Progenitor cell of endocrine pancreas (in vitro differentiated cells): ENCODE data around the gene TRIM54. TPM values are rescaled to one million over a fixed set of nuclear protein-coding genes. Genes with fewer than 3 reads are reported as not detected.
A peak's percentile ranks its signal among the peaks of the same experiment; 100 is the strongest.

Experiments
- DNase-seq: peaks from one replicate; pipeline ENCODE4 v3.0.0; 2021; ENCODE audit warnings: low spot score; ENCODE audit not compliant: unreplicated experiment
- H3K27ac Mint-ChIP-seq: 2 replicates; pipeline ENCODE4 v1.8.0; 2021; ENCODE audit warnings: mild to moderate bottlenecking, moderate library complexity, mixed read lengths
- H3K27me3 Mint-ChIP-seq: 2 replicates; pipeline ENCODE4 v1.8.0; 2021; ENCODE audit warnings: mixed read lengths
- H3K36me3 Mint-ChIP-seq: 2 replicates; pipeline ENCODE4 v1.8.0; 2022; ENCODE audit warnings: mixed read lengths; ENCODE audit not compliant: insufficient read depth
- H3K4me1 Mint-ChIP-seq: 2 replicates; pipeline ENCODE4 v1.8.0; 2021; ENCODE audit warnings: low read depth, mixed read lengths
- H3K4me3 Mint-ChIP-seq: 2 replicates; pipeline ENCODE4 v1.8.0; 2021; ENCODE audit warnings: low read depth, mild to moderate bottlenecking, moderate library complexity, mixed read lengths
- H3K9me3 Mint-ChIP-seq: 2 replicates; pipeline ENCODE4 v1.8.0; 2021; ENCODE audit warnings: low read depth, mixed read lengths
- CTCF ChIP-seq: fragments of 200-600 bp; sonication (generic); IDR thresholded peaks from one replicate; pipeline ENCODE4 v1.5.0; 2021; ENCODE audit warnings: antibody characterized with exemption, mild to moderate bottlenecking; ENCODE audit not compliant: unreplicated experiment
- total RNA-seq: library from RNA; stranded (reverse); gene quantifications from 2 replicates; pipeline ENCODE4 v1.2.1, GENCODE V29; 2021

Gene TRIM54
- total RNA-seq, 1 donor from 2014 or later = not detected

GRCh38 chr2:27278010-27278409 lies 4.2 kb upstream of the TRIM54 start:
- H3K27ac Mint-ChIP-seq = no peak overlapping the region
- no peak for TF ChIP-seq CTCF
- H3K4me1 Mint-ChIP-seq = peaks cover 7% of the 10 kb centered on the region
- no peaks in the 10 kb centered on the region for H3K9me3 Mint-ChIP-seq
- peaks cover 47% of the 10 kb centered on the region for H3K27me3 Mint-ChIP-seq
- DNase-seq = no peak
- no peak overlapping the region for H3K4me3 Mint-ChIP-seq
- H3K36me3 Mint-ChIP-seq = no peaks in the 10 kb centered on the region

GRCh38 chr2:27280826-27281225 lies 1.4 kb upstream of the TRIM54 start:
- Mint-ChIP-seq H3K27me3 (peaks cover 39% of the 10 kb centered on the region), H3K4me1 (peaks cover 10% of the 10 kb centered on the region), H3K27ac (no peak overlapping the region), H3K9me3 (no peaks in the 10 kb centered on the region), H3K4me3 (no peak overlapping the region), H3K36me3 (no peaks in the 10 kb centered on the region)
- TF ChIP-seq CTCF = no peak
- no peak for DNase-seq

- H3K27me3 Mint-ChIP-seq = peaks cover 41% of the 10 kb centered on the region
- H3K4me3 Mint-ChIP-seq = no peak overlapping the region
- no peak overlapping the region for H3K27ac Mint-ChIP-seq
- no peak for DNase-seq
- no peaks in the 10 kb centered on the region for H3K36me3 Mint-ChIP-seq
- TF ChIP-seq CTCF = no peak
- peaks cover 10% of the 10 kb centered on the region for H3K4me1 Mint-ChIP-seq
- no peaks in the 10 kb centered on the region for H3K9me3 Mint-ChIP-seq
These were observed 787 bp upstream of the TRIM54 start for GRCh38 chr2:27281442-27281841.

GRCh38 chr2:27282892-27283291 lies 663 bp downstream of the TRIM54 start:
- Mint-ChIP-seq H3K4me1 (peaks cover 10% of the 10 kb centered on the region), H3K27me3 (peaks cover 41% of the 10 kb centered on the region), H3K36me3 (no peaks in the 10 kb centered on the region), H3K4me3 (no peak overlapping the region), H3K27ac (peak overlapping the region; percentile 25), H3K9me3 (no peaks in the 10 kb centered on the region)
- no peak for TF ChIP-seq CTCF
- no peak for DNase-seq

- Mint-ChIP-seq H3K36me3 (no peaks in the 10 kb centered on the region), H3K27ac (no peak overlapping the region), H3K4me3 (no peak overlapping the region), H3K27me3 (peaks cover 43% of the 10 kb centered on the region), H3K4me1 (peaks cover 10% of the 10 kb centered on the region), H3K9me3 (no peaks in the 10 kb centered on the region)
- no peak for TF ChIP-seq CTCF
- DNase-seq = no peak
These were observed 2.8 kb downstream of the TRIM54 start for GRCh38 chr2:27284996-27285395.

GRCh38 chr2:27285481-27285880 lies 3.3 kb downstream of the TRIM54 start:
- H3K36me3 Mint-ChIP-seq = no peaks in the 10 kb centered on the region
- peaks cover 43% of the 10 kb centered on the region for H3K27me3 Mint-ChIP-seq
- no peak for TF ChIP-seq CTCF
- H3K4me1 Mint-ChIP-seq = peaks cover 10% of the 10 kb centered on the region
- H3K4me3 Mint-ChIP-seq = no peak overlapping the region
- no peak for DNase-seq
- no peaks in the 10 kb centered on the region for H3K9me3 Mint-ChIP-seq
- H3K27ac Mint-ChIP-seq = no peak overlapping the region
